NCI-H2227 treated with DMSO at 0.1 percent for 48 hours (cell line): Measurements from ENCODE around the gene RACK1.
"Not testable (repeated sequence)": the region's sequence is repeated elsewhere in the genome, so short reads cannot be mapped to it uniquely, and the experiment has no call there.

Experiments
- DNase-seq: peaks from one replicate; lab custom pipeline; 2025; lab: John Stamatoyannopoulos, UW

RACK1 gene

GRCh38 chr5:181233088-181233800, 10.5 kb downstream of the RACK1 start:
- no peak for DNase-seq

GRCh38 chr5:181232593-181232992, 11.1 kb downstream of the RACK1 start:
- no peak for DNase-seq

- no peak for DNase-seq
These were observed 12.3 kb downstream of the RACK1 start for GRCh38 chr5:181231432-181231831.

DNA sequence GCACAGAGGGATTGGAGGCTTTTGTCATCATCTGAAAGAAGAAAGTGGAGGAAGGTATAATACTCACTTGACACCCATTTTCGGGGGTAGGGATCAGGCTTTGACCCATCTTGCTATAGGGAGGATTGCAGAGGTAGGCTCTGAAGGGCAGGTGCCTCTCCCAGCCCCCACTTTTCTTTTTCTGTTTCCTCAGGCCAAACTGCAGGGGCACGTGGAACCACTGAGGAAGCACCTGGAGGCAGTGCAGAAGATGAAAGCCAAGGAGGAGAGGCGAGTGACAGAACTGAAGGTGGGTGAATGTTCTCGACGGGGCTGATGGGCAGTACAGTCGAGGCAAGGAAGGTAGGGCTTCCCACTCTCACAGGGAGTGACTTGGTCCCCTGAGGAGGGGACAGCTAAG, 13.2 kb downstream of the RACK1 start:
- DNase-seq = no peak

DNA sequence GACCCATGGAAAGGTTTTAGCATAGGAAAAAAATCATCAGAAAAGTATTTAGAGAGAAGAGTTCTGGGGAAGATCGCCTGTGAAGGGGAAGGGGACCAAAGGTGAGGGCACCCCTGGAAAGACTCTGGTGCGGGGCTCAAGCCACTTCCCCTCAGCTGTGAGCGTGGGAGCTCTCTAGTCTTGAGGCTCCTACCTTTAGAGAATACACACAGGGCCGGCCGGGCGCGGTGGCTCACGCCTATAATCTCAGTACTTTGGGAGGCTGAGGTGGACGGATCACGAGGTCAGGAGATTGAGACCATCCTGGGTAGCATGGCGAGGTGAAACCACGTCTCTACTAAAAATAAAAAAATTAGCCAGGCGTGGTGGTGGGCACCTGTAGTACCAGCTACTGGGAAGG, 13.7 kb downstream of the RACK1 start:
- DNase-seq = no peak

DNA sequence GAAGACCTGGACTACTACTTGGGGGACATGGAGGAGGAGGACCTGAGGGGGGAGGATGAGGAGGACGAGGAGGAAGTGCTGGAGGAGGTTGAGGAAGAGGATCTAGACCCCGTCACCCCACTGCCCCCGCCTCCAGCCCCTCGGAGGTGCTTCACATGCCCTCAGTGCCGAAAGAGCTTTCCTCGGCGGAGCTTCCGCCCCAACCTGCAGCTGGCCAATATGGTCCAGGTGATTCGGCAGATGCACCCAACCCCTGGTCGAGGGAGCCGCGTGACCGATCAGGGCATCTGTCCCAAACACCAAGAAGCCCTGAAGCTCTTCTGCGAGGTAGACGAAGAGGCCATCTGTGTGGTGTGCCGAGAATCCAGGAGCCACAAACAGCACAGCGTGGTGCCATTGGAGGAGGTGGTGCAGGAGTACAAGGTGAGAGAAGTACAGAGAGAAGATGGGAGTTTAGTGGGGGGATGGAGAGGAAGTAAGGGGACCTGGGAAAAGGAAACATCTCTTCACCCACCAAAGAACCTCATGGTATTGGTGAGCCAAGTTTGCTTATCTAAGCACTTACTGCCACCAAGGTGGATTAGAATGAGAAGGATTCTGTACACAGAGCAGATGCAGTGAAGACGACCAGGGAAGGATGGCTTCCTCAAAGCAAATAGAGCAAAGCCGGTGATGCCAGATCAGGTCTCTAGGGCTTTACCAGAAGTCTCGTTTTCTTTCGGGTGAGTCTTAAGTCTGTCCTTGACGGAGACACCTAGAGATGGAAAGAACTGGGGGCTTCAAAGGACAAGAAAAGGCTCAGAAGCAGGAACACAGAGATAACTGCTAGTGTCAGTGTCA, 19.1 kb downstream of the RACK1 start:
- DNase-seq = no peak

DNA sequence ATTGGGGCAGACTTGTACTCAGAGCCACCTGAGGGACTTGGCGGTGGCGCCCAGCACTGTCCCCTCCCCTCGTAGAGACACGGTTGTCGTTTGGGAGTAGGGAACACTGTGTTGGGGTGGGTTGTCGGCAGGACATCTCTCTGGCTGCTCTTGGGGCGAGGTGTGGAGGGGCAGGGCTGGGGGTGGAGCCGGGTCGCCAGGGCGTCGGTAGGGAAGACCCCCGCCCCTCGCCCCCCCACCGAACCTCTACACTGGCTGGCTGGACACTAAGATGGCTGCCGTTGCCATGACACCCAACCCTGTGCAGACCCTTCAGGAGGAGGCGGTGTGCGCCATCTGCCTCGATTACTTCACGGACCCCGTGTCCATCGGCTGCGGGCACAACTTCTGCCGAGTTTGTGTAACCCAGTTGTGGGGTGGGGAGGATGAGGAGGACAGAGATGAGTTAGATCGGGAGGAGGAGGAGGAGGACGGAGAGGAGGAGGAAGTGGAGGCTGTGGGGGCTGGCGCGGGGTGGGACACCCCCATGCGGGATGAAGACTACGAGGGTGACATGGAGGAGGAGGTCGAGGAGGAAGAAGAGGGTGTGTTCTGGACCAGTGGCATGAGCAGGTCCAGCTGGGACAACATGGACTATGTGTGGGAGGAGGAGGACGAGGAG, 19.8 kb downstream of the RACK1 start:
- DNase-seq = no peak

GRCh38 chr5:181223058-181223728, 20.5 kb downstream of the RACK1 start, which contains the start of gene TRIM41:
TSS of gene TRIM41 (plus strand) at chr5:181223281. CDS start at chr5:181224000, 719 bp downstream.
- DNase-seq = no peak

DNA sequence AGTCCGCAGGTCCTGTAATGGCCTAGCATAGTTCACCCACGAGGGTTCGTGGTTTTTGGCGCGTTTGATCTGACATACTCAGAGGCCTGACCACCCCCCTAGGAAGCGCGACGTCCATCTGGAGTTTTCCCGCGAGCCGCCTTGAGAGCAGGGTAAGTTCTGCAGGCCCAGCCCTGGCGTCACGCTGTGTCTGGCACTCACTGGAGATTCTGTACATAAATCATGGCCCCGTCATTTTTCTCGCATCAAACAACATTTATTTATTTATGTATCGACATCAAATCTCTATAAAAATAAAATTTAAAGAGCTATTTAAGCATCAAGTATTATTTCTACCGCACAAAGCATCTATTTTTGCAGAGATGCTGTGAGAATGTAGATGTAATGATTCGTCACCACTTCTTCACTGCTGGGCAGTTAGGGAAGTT, 21.1 kb downstream of the RACK1 start:
- DNase-seq = no peak

GRCh38 chr5:181221792-181222629, 21.7 kb downstream of the RACK1 start:
- no peak for DNase-seq

GRCh38 chr5:181221105-181221791, 22.5 kb downstream of the RACK1 start:
- no peak for DNase-seq

DNA sequence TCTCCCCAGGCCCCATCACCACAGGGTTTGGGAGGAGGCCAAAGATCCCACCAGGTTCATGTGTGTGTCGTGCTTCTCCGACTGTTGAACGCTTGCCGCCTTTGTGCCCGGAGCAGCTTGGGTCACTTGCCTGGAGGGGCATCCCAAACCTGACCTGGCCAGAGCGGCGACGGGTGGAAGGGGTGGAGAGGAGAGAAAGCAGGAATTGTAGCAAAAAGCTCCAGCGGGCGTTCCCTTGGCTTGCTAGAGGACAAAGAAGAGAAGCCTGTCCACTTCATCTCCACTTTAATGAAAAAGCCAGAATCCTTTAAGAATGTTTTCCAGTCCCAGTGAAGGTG, 23.6 kb downstream of the RACK1 start:
- DNase-seq = no peak

- no peak for DNase-seq
These were observed 24.2 kb downstream of the RACK1 start for GRCh38 chr5:181219262-181220177.

DNA sequence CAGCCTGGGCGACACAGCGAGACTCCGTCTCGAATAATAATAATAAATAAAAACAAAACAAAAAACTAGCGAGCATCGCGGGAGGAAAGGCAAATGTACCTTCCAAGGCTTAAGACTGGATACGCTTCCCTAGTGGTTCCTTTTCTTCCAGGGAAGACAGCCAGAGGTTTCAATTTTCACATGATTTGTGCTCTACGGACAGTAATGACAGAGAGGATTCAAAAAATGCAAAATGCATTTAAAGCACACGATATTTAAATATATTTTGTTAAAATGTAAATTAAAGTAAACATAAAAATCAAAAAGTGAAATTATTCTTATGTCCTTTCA, 24.9 kb downstream of the RACK1 start:
- DNase-seq = no peak

DNA sequence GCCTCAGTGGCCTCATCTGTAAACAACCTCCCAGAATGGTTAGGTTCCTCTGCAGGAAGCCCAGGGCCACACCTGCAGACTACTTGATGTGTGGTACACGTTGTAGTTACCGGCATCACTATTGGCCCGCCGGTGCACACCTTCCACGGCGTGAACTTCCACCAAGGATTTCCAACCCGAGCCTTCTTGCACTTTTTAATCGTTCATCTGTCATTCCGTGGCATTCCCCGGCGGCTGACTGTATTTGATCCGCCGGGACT, 26.0 kb downstream of the RACK1 start:
- DNase-seq = no peak

GRCh38 chr5:181217111-181217802, 26.4 kb downstream of the RACK1 start:
- no peak for DNase-seq

DNA sequence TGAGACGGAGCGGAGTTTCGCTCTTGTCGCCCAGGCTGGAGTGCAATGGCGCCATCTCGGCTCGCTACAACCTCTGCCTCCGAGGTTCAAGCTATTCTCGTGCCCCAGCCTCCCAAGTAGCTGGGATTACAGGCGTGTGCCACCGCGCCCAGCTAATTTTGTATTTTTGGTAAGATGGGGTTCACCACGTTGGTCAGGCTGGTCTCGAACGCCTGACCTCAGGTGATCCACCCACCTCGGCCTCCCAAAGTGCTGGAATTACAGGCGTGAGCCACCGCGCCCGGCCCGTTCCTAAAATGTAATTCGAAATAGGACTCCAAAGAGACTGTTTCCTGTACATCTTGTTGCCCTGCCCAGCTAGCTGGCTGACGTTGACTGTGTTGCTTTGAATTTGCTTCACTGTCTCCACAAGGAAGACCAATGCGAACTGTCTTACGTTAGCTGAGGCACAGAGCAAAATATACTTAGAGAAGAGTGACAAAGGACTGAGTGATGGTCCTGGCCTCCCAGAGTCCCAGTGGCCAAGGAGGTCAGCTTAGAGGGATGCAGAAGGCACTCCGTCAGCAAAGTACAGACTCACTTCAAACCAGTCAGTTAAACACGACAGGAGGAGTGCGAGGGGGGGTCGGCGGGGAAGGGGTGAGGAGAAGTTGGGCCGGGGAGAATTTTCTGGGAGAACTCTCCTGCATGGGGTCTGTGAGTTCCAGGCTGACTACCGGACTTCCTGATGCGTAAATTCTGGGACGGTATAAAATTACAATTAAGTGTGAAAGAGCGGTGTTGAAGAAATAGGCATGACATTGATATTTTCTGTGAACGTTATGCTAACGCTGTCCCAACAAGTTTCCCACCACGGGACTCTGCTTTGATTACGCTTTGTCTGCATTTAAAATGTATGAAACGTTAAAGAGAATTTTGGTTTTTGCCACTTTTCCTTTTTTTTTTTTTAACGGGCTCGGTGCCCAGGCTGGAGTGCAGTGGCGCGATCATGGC, 27.4 kb downstream of the RACK1 start:
- DNase-seq = no peak

GRCh38 chr5:181214249-181214648, 29.5 kb downstream of the RACK1 start:
- not testable (repeated sequence) for DNase-seq
